Measurements from ENCODE around the gene MBLAC1. TPM values are rescaled to one million over a fixed set of nuclear protein-coding genes. Genes with fewer than 3 reads are reported as not detected.

The MBLAC1 gene
- total and polyA plus RNA-seq, 9 of the 15 experiments (the other 6 are each of a cell fraction or from before 2014, with no cell fraction given): 0.03 to 3.1 (median 0.52) TPM

GRCh38 chr7:100130608-100131453 lies 4.1 kb downstream of the MBLAC1 start (continued):
- peak; percentile 33; the same call in 1 of the 2 replicates for TF ChIP-seq BHLHE40 (IDR thresholded peaks at IDR 0.05; ENCODE audit: low read length)
- no peak for TF ChIP-seq NR1H2 (CRISPR knock-in tag; IDR thresholded peaks at IDR 0.05)
- no peak for TF ChIP-seq BMI1 (IDR thresholded peaks at IDR 0.05; ENCODE audit: low read length)
- TF ChIP-seq FOXK2 (conservative IDR thresholded peaks at IDR 0.05 in 1 of 2, IDR thresholded peaks at IDR 0.05 in 1 of 2; ENCODE audit: low read depth in 2 of 2): no peak; a peak in 1 of 4 replicates
- TF ChIP-seq, protein P1, sequence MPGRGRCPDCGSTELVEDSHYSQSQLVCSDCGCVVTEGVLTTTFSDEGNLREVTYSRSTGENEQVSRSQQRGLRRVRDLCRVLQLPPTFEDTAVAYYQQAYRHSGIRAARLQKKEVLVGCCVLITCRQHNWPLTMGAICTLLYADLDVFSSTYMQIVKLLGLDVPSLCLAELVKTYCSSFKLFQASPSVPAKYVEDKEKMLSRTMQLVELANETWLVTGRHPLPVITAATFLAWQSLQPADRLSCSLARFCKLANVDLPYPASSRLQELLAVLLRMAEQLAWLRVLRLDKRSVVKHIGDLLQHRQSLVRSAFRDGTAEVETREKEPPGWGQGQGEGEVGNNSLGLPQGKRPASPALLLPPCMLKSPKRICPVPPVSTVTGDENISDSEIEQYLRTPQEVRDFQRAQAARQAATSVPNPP (IDR thresholded peaks at IDR 0.05; ENCODE audit: borderline replicate concordance, insufficient read depth, insufficient read length): no peak
- TF ChIP-seq SIN3B (IDR thresholded peaks at IDR 0.05; ENCODE audit: low read depth): no peak
- TF ChIP-seq ZNF23 (CRISPR knock-in tag; IDR thresholded peaks at IDR 0.05): no peak
- peak; percentile 81 for TF ChIP-seq ZNF121 (CRISPR knock-in tag; conservative IDR thresholded peaks at IDR 0.05)
- TF ChIP-seq, protein P2, sequence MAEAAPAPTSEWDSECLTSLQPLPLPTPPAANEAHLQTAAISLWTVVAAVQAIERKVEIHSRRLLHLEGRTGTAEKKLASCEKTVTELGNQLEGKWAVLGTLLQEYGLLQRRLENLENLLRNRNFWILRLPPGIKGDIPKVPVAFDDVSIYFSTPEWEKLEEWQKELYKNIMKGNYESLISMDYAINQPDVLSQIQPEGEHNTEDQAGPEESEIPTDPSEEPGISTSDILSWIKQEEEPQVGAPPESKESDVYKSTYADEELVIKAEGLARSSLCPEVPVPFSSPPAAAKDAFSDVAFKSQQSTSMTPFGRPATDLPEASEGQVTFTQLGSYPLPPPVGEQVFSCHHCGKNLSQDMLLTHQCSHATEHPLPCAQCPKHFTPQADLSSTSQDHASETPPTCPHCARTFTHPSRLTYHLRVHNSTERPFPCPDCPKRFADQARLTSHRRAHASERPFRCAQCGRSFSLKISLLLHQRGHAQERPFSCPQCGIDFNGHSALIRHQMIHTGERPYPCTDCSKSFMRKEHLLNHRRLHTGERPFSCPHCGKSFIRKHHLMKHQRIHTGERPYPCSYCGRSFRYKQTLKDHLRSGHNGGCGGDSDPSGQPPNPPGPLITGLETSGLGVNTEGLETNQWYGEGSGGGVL (CRISPR knock-in tag; IDR thresholded peaks at IDR 0.05): no peak
- TF ChIP-seq, protein P3, sequence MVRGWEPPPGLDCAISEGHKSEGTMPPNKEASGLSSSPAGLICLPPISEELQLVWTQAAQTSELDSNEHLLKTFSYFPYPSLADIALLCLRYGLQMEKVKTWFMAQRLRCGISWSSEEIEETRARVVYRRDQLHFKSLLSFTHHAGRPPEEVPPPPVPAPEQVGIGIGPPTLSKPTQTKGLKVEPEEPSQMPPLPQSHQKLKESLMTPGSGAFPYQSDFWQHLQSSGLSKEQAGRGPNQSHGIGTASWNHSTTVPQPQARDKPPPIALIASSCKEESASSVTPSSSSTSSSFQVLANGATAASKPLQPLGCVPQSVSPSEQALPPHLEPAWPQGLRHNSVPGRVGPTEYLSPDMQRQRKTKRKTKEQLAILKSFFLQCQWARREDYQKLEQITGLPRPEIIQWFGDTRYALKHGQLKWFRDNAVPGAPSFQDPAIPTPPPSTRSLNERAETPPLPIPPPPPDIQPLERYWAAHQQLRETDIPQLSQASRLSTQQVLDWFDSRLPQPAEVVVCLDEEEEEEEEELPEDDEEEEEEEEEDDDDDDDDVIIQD (CRISPR knock-in tag; IDR thresholded peaks at IDR 0.05): no peak
- TF ChIP-seq, protein P4, sequence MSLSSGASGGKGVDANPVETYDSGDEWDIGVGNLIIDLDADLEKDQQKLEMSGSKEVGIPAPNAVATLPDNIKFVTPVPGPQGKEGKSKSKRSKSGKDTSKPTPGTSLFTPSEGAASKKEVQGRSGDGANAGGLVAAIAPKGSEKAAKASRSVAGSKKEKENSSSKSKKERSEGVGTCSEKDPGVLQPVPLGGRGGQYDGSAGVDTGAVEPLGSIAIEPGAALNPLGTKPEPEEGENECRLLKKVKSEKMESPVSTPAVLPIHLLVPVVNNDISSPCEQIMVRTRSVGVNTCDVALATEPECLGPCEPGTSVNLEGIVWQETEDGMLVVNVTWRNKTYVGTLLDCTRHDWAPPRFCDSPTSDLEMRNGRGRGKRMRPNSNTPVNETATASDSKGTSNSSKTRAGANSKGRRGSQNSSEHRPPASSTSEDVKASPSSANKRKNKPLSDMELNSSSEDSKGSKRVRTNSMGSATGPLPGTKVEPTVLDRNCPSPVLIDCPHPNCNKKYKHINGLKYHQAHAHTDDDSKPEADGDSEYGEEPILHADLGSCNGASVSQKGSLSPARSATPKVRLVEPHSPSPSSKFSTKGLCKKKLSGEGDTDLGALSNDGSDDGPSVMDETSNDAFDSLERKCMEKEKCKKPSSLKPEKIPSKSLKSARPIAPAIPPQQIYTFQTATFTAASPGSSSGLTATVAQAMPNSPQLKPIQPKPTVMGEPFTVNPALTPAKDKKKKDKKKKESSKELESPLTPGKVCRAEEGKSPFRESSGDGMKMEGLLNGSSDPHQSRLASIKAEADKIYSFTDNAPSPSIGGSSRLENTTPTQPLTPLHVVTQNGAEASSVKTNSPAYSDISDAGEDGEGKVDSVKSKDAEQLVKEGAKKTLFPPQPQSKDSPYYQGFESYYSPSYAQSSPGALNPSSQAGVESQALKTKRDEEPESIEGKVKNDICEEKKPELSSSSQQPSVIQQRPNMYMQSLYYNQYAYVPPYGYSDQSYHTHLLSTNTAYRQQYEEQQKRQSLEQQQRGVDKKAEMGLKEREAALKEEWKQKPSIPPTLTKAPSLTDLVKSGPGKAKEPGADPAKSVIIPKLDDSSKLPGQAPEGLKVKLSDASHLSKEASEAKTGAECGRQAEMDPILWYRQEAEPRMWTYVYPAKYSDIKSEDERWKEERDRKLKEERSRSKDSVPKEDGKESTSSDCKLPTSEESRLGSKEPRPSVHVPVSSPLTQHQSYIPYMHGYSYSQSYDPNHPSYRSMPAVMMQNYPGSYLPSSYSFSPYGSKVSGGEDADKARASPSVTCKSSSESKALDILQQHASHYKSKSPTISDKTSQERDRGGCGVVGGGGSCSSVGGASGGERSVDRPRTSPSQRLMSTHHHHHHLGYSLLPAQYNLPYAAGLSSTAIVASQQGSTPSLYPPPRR (CRISPR knock-in tag; IDR thresholded peaks at IDR 0.05; ENCODE audit: borderline replicate concordance): no peak
- TF ChIP-seq FOSL1 (tag; conservative IDR thresholded peaks at IDR 0.05): no peak
- TF ChIP-seq CBX8 (IDR thresholded peaks at IDR 0.05; ENCODE audit: borderline replicate concordance, extremely low read depth, low read depth, low read length, poor library complexity, severe bottlenecking): no peak
- TF ChIP-seq ZNF766 (CRISPR knock-in tag; conservative IDR thresholded peaks at IDR 0.05): no peak
- TF ChIP-seq GTF2A2 (tag; IDR thresholded peaks at IDR 0.05): no peak
- no peak for TF ChIP-seq THAP7 (CRISPR knock-in tag; IDR thresholded peaks at IDR 0.05)
